T-helper 2 cell treated with Interferon-gamma antibody and Interleukin-4, amounts not matched to agents 5 μg/mL and 100 μg/mL, for 36 hours (primary cell): ENCODE data around the gene ZSWIM6.
A peak's percentile ranks its signal among the peaks of the same experiment; 100 is the strongest.

Experiments
- DNase-seq: peaks from one replicate; pipeline ENCODE4 v3.0.0; 2021; ENCODE audit warnings: low spot score
- H3K27ac Mint-ChIP-seq: one replicate; pipeline ENCODE4 v1.8.0; 2021; ENCODE audit warnings: mild to moderate bottlenecking, mixed read lengths
- H3K27me3 Mint-ChIP-seq: one replicate; pipeline ENCODE4 v1.8.0; 2021; ENCODE audit warnings: low read depth, mixed read lengths
- H3K36me3 Mint-ChIP-seq: one replicate; pipeline ENCODE4 v1.8.0; 2021; ENCODE audit warnings: low read depth, mixed read lengths
- H3K4me1 Mint-ChIP-seq: one replicate; pipeline ENCODE4 v1.8.0; 2021; ENCODE audit warnings: low read depth, mixed read lengths
- H3K4me3 Mint-ChIP-seq: one replicate; pipeline ENCODE4 v1.8.0; 2022; ENCODE audit warnings: mild to moderate bottlenecking, moderate library complexity, mixed read lengths
- H3K9me3 Mint-ChIP-seq: one replicate; pipeline ENCODE4 v1.8.0; 2021; ENCODE audit warnings: mixed read lengths

The ZSWIM6 gene

GRCh38 chr5:61313960-61314681, 17.9 kb upstream of the ZSWIM6 start:
- peaks cover 16% of the 10 kb centered on the region for H3K4me1 Mint-ChIP-seq
- no peaks in the 10 kb centered on the region for H3K9me3 Mint-ChIP-seq
- H3K36me3 Mint-ChIP-seq, result no peaks in the 10 kb centered on the region
- no peak overlapping the region for H3K27ac Mint-ChIP-seq
- DNase-seq, result no peak
- H3K4me3 Mint-ChIP-seq, result no peak overlapping the region
- H3K27me3 Mint-ChIP-seq, result peaks cover 10% of the 10 kb centered on the region

- DNase-seq, result no peak
- Mint-ChIP-seq H3K4me1 (peaks cover 29% of the 10 kb centered on the region), H3K9me3 (no peaks in the 10 kb centered on the region), H3K4me3 (no peak overlapping the region), H3K27me3 (peaks cover 10% of the 10 kb centered on the region), H3K36me3 (no peaks in the 10 kb centered on the region), H3K27ac (no peak overlapping the region)
These were observed 13.7 kb upstream of the ZSWIM6 start for GRCh38 chr5:61318376-61318775.

GRCh38 chr5:61319388-61320146, 12.5 kb upstream of the ZSWIM6 start:
- Mint-ChIP-seq H3K4me1 (peaks cover 26% of the 10 kb centered on the region), H3K36me3 (no peaks in the 10 kb centered on the region), H3K27me3 (peaks cover 10% of the 10 kb centered on the region), H3K27ac (no peak overlapping the region), H3K4me3 (peak overlapping the region; percentile 37), H3K9me3 (no peaks in the 10 kb centered on the region)
- no peak for DNase-seq

GRCh38 chr5:61320860-61321259, 11.2 kb upstream of the ZSWIM6 start:
- no peaks in the 10 kb centered on the region for H3K36me3 Mint-ChIP-seq
- no peaks in the 10 kb centered on the region for H3K9me3 Mint-ChIP-seq
- no peak for DNase-seq
- no peak overlapping the region for H3K4me3 Mint-ChIP-seq
- H3K4me1 Mint-ChIP-seq, result peaks cover 21% of the 10 kb centered on the region
- H3K27ac Mint-ChIP-seq, result no peak overlapping the region
- H3K27me3 Mint-ChIP-seq, result no peaks in the 10 kb centered on the region

GRCh38 chr5:61321669-61322068, 10.4 kb upstream of the ZSWIM6 start:
- DNase-seq, result no peak
- Mint-ChIP-seq H3K36me3 (no peaks in the 10 kb centered on the region), H3K4me3 (no peak overlapping the region), H3K27me3 (peaks cover 4% of the 10 kb centered on the region), H3K4me1 (peaks cover 21% of the 10 kb centered on the region), H3K9me3 (no peaks in the 10 kb centered on the region), H3K27ac (no peak overlapping the region)

- DNase-seq, result no peak
- H3K27ac Mint-ChIP-seq, result no peak overlapping the region
- no peaks in the 10 kb centered on the region for H3K36me3 Mint-ChIP-seq
- peaks cover 7% of the 10 kb centered on the region for H3K27me3 Mint-ChIP-seq
- no peak overlapping the region for H3K4me3 Mint-ChIP-seq
- peaks cover 30% of the 10 kb centered on the region for H3K4me1 Mint-ChIP-seq
- no peaks in the 10 kb centered on the region for H3K9me3 Mint-ChIP-seq
These were observed 9.0 kb upstream of the ZSWIM6 start for GRCh38 chr5:61322738-61323725.

- peaks cover 1% of the 10 kb centered on the region for H3K36me3 Mint-ChIP-seq
- peaks cover 24% of the 10 kb centered on the region for H3K27me3 Mint-ChIP-seq
- peak overlapping the region; percentile 6 for H3K4me3 Mint-ChIP-seq
- no peak overlapping the region for H3K27ac Mint-ChIP-seq
- peaks cover 34% of the 10 kb centered on the region for H3K4me1 Mint-ChIP-seq
- no peaks in the 10 kb centered on the region for H3K9me3 Mint-ChIP-seq
- peak; percentile 51 for DNase-seq
These were observed 4.0 kb upstream of the ZSWIM6 start for GRCh38 chr5:61327760-61328753.

- peak overlapping the region; percentile 12 for H3K4me3 Mint-ChIP-seq
- H3K27me3 Mint-ChIP-seq, result peaks cover 26% of the 10 kb centered on the region
- no peak for DNase-seq
- no peaks in the 10 kb centered on the region for H3K9me3 Mint-ChIP-seq
- H3K36me3 Mint-ChIP-seq, result peaks cover 1% of the 10 kb centered on the region
- peaks cover 32% of the 10 kb centered on the region for H3K4me1 Mint-ChIP-seq
- H3K27ac Mint-ChIP-seq, result no peak overlapping the region
These were observed 3.1 kb upstream of the ZSWIM6 start for GRCh38 chr5:61328791-61329549.

- H3K4me3 Mint-ChIP-seq, result peak overlapping the region; percentile 72
- H3K9me3 Mint-ChIP-seq, result no peaks in the 10 kb centered on the region
- peaks cover 32% of the 10 kb centered on the region for H3K27me3 Mint-ChIP-seq
- peak; percentile 27 for DNase-seq
- H3K27ac Mint-ChIP-seq, result peak overlapping the region; percentile 42
- peaks cover 39% of the 10 kb centered on the region for H3K4me1 Mint-ChIP-seq
- H3K36me3 Mint-ChIP-seq, result peaks cover 3% of the 10 kb centered on the region
These were observed 2.4 kb upstream of the ZSWIM6 start for GRCh38 chr5:61329550-61330128.

- Mint-ChIP-seq H3K27me3 (peaks cover 39% of the 10 kb centered on the region), H3K4me1 (peaks cover 43% of the 10 kb centered on the region), H3K27ac (peak overlapping the region; percentile 58), H3K9me3 (no peaks in the 10 kb centered on the region), H3K4me3 (peak overlapping the region; percentile 72), H3K36me3 (peaks cover 8% of the 10 kb centered on the region)
- no peak for DNase-seq
These were observed 1.7 kb upstream of the ZSWIM6 start for GRCh38 chr5:61330341-61330844.

GRCh38 chr5:61330845-61331406, 1.1 kb upstream of the ZSWIM6 start:
- Mint-ChIP-seq H3K9me3 (no peaks in the 10 kb centered on the region), H3K27me3 (peaks cover 41% of the 10 kb centered on the region), H3K36me3 (peaks cover 8% of the 10 kb centered on the region), H3K27ac (peak overlapping the region; percentile 9), H3K4me1 (peaks cover 43% of the 10 kb centered on the region), H3K4me3 (peak overlapping the region; percentile 95)
- DNase-seq, result peak; percentile 73

- H3K4me1 Mint-ChIP-seq, result peaks cover 41% of the 10 kb centered on the region
- H3K36me3 Mint-ChIP-seq, result peaks cover 18% of the 10 kb centered on the region
- peak overlapping the region; percentile 98 for H3K27ac Mint-ChIP-seq
- no peaks in the 10 kb centered on the region for H3K9me3 Mint-ChIP-seq
- no peak for DNase-seq
- peak overlapping the region; percentile 95 for H3K4me3 Mint-ChIP-seq
- peaks cover 38% of the 10 kb centered on the region for H3K27me3 Mint-ChIP-seq
These were observed 296 bp downstream of the ZSWIM6 start for GRCh38 chr5:61332358-61332749.
